GM19351 (cell line): Measurements from ENCODE around the gene CYP4F2.
"Not testable (repeated sequence)": the region's sequence is repeated elsewhere in the genome, so short reads cannot be mapped to it uniquely, and the experiment has no call there.

ENCODE experiments used
- ATAC-seq: cut with Tn5 transposase; IDR thresholded peaks from one replicate; pipeline ENCODE4 v1.9.1; 2021; ENCODE audit warnings: mild to moderate bottlenecking, moderate library complexity; ENCODE audit not compliant: unreplicated experiment

Gene CYP4F2

DNA sequence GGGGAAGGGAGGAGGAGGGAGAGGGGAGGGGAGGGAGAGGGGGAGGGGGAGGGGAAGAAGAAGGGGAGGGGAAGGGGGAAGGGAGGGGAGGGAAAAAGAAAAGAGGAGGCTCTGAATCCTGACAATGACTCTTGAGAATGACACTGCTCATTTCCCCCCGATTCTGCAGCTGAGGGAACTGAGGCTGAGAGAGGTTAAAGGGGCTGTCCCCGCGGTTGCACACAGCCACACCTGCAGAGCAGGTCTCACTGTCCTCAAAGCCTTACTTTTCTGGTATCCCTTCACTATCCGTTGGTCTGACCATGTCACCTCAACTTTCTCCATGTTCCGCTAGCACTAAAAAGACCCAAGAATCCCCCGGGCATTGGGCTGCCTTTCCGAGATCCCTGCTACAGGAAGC, 35.4 kb downstream of the CYP4F2 start:
- ATAC-seq = no peak

- no peak for ATAC-seq
These were observed 37.4 kb downstream of the CYP4F2 start for GRCh38 chr19:15860522-15860921.

- no peak for ATAC-seq
These were observed 38.7 kb downstream of the CYP4F2 start for GRCh38 chr19:15859187-15859586.

- ATAC-seq = no peak
These were observed 47.5 kb downstream of the CYP4F2 start for GRCh38 chr19:15850385-15850784.

- no peak for ATAC-seq
These were observed 51.0 kb downstream of the CYP4F2 start for GRCh38 chr19:15846923-15847322.

GRCh38 chr19:15843894-15844222, 54.0 kb downstream of the CYP4F2 start:
- not testable (repeated sequence) for ATAC-seq

DNA sequence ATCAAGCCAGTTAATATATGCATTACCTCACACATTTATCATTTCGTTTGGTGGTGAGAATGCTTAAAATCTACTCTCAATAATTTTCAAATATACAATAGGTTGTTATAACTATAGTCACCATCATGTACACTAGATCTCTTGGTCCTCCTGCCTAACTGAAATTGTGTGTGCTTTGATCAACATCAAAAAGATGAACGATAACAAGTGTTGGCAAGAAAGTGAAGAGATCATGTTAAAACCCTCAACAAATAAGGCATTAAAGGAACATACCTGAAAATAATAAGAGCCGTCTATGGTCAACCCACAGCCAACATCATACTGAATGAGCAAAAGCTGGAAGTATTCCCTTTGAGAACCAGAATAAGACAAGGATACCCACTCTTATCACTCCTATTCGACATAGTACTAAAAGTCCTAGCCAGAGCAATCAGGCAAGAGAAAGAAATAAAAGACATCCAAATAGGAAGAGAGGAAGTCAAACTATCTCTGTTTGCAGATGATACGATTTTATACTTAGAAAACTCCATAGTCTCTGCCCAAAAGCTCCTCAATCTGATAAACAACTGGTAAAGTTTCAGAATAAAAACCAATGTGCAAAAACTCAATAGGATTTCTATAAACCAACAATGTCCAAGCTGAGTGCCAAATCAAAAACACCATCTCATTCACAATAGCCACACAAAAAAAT, 54.5 kb downstream of the CYP4F2 start:
- no peak for ATAC-seq

DNA sequence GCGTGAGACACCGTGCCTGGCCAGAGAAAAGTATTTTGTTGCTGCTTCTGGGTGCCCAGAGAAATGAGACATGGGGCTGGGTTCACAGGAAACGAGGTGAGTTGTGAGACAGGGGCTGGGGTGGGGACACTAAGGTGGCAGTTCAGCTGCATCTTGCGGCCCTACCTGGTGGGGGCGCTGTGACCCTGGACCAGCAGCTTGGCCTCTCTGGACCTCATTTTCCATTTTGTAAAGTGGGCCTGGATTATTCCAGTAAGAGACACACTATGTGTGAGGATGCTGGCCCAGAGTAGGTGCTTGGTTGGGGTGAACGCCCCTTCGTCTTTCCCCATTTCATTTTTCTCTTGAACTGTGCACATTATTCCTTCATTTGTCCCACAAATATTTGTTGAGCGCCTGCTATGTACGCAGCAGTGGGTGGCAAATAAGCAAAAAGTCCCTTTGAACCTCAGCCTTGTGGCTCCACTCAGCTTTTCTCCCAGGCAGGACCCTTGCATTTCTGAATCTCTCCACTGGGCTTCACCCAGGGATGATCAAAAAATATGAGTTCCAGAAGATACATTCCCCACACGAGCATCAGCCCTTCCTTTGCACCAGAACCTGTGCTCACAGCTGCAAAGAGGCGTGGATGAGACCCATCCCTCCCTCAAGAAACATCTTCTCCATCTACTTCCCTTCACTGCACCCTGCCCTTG, 55.9 kb downstream of the CYP4F2 start:
- ATAC-seq = no peak

GRCh38 chr19:15840833-15841232, 57.0 kb downstream of the CYP4F2 start:
- ATAC-seq = no peak

- ATAC-seq = not testable (repeated sequence)
These were observed 58.0 kb downstream of the CYP4F2 start for GRCh38 chr19:15839888-15840287.

GRCh38 chr19:15838351-15838750, 59.5 kb downstream of the CYP4F2 start:
- no peak for ATAC-seq

DNA sequence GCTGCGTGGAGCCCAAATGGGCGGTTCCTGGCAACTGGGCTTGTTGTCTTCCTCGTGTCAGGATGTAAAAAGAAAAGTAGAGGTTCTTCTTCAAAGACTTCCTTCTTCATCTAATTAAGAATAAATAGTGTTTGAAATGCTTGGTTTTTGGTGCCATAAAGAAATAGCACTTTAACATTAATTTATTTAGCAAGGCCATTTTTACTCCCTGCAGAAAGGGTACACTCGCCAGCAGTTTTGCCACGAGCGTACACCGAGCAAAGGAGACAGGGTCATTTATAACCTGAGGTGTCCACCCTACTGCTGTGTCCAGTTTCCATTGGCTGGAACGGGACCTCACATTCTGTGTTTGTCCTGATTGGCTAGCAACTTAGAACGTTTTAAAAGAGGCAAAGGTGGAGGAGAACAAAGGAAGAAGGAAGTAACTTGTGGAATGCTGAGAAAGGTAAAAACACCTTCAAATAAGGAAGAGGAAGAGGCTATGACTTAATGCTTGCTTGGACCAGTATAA, 60.6 kb downstream of the CYP4F2 start:
- no peak for ATAC-seq

- peak; percentile 95 for ATAC-seq
These were observed 61.3 kb downstream of the CYP4F2 start for GRCh38 chr19:15836330-15837220.

GRCh38 chr19:15835565-15836329, 62.1 kb downstream of the CYP4F2 start:
- ATAC-seq = not testable (repeated sequence)

GRCh38 chr19:15834232-15834631, 63.6 kb downstream of the CYP4F2 start:
- ATAC-seq = not testable (repeated sequence)

DNA sequence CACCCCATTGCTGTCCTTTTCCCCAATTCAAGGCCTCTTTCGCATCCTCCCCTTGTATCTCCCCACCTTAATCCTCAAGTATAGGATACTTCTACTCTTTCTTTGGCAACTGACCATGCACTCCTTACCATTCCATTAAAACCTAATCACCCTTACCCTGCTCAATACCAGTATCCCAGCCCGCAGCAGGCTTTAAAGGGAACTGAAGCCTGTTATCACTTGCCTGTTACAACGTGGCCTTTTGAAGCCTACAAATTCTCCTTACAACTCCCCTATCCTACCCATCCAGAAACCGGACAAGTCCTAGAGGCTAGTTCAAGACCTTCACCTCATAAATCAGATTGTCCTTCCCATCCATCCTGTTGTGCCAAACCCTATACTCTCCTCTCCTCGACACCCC, 66.2 kb downstream of the CYP4F2 start:
- ATAC-seq = no peak

- no peak for ATAC-seq
These were observed 68.1 kb downstream of the CYP4F2 start for GRCh38 chr19:15829786-15830185.

DNA sequence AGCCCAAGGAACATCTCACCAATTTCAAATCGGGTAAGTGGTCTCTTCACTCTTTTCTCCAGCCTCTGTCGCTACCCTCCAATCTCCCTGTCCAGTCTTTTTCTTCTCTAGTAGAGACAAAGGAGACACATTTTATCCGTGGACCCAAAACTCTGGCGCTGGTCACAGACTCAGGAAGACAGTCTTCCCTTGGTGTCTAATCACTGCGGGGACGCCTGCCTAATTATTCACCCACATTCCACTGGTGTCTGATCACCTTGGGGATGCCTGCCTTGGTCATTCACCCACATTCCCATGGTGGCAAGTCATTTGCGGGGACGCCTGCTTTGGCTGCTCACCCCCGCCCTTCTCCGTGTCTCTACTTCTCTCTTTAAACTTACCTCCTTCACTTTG, 68.6 kb downstream of the CYP4F2 start:
- ATAC-seq = no peak

DNA sequence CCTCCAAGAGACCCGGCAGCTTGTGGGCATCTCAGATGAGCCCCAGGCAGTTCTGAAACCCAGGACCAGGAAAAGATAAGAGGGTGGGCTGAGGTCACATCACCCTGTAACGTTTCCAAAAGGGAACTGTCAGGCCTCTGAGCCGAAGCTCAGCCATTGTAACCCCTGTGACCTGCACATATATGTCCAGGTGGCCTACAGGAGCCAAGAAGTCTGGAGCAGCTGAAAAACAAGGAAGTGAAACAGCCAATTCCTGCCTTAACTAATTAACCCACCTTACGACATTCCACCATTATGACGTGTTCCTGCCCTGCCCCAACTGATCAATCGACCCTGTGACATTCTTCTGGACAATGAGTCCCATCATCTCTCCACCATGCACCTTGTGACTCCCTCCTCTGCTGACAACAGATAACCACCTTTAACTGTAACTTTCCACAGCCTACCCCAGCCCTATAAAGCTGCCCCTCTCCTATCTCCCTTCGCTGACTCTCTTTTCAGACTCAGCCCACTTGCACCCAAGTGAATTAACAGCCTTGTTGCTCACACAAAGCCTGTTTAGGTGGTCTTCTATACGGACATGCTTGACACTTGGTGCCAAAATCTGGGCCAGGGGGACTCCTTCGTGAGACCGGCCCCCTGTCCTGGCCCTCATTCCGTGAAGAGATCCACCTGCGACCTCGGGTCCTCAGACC, 69.1 kb downstream of the CYP4F2 start:
- not testable (repeated sequence) for ATAC-seq

GRCh38 chr19:15828121-15828610, 69.7 kb downstream of the CYP4F2 start:
- ATAC-seq = no peak
